ENCODE results near the gene DNAAF3. TPM values are rescaled to one million over a fixed set of nuclear protein-coding genes. Genes with fewer than 3 reads are reported as not detected.

The DNAAF3 gene
- total RNA-seq, 3 donors from 2014 or later: 0.54 to 1.0 (median 0.69) TPM

- ATAC-seq: no peak
Observed at GRCh38 chr19:55134736-55135135, 31.7 kb downstream of the DNAAF3 start.

GRCh38 chr19:55133639-55134444 is 32.6 kb downstream of the DNAAF3 start:
- ATAC-seq (no peak), DNase-seq (no peak)
- H3K4me3 ChIP-seq: no peak overlapping the region
- H3K4me1 ChIP-seq (ENCODE audit: low read depth): no peaks in the 10 kb centered on the region
- no peaks in the 10 kb centered on the region for H3K9me3 ChIP-seq
- intact Hi-C loops (cut with DNase I, micrococcal nuclease): no loop called here
- TF ChIP-seq CTCF (IDR thresholded peaks at IDR 0.05): no peak
- no peaks in the 10 kb centered on the region for H3K36me3 ChIP-seq (ENCODE audit: low read depth)

More at GRCh38 chr19:55134736-55135135, 31.7 kb downstream of the DNAAF3 start:
- TF ChIP-seq CTCF (IDR thresholded peaks at IDR 0.05): no peak
- Histone ChIP-seq H3K9me3 (no peaks in the 10 kb centered on the region), H3K36me3 (ENCODE audit: low read depth) (no peaks in the 10 kb centered on the region), H3K4me1 (ENCODE audit: low read depth) (no peaks in the 10 kb centered on the region), H3K4me3 (no peak overlapping the region)
- no peak for DNase-seq
- intact Hi-C loops (cut with DNase I, micrococcal nuclease): no loop called here

- DNase-seq (peak in 1 of 3 donors; percentile 33), ATAC-seq (peak; percentile 27)
- intact Hi-C loops (cut with DNase I, micrococcal nuclease): no loop called here
- H3K4me1 ChIP-seq (ENCODE audit: low read depth): no peaks in the 10 kb centered on the region
- H3K4me3 ChIP-seq: no peak overlapping the region
- H3K9me3 ChIP-seq: no peaks in the 10 kb centered on the region
- no peaks in the 10 kb centered on the region for H3K36me3 ChIP-seq (ENCODE audit: low read depth)
- TF ChIP-seq CTCF (IDR thresholded peaks at IDR 0.05): no peak
Observed at GRCh38 chr19:55132453-55133129, 33.8 kb downstream of the DNAAF3 start.

- no peaks in the 10 kb centered on the region for H3K36me3 ChIP-seq (ENCODE audit: low read depth)
- ATAC-seq: no peak
- no peak for TF ChIP-seq CTCF (IDR thresholded peaks at IDR 0.05)
- DNase-seq: no peak
- H3K4me1 ChIP-seq (ENCODE audit: low read depth): no peaks in the 10 kb centered on the region
- no peak overlapping the region for H3K4me3 ChIP-seq
- intact Hi-C loops (cut with DNase I, micrococcal nuclease): no loop called here
- H3K9me3 ChIP-seq: no peaks in the 10 kb centered on the region
Observed at GRCh38 chr19:55131421-55131820, 35.0 kb downstream of the DNAAF3 start.

- H3K4me1 ChIP-seq (ENCODE audit: low read depth): peaks cover 18% of the 10 kb centered on the region
- no peak for TF ChIP-seq CTCF (IDR thresholded peaks at IDR 0.05)
- DNase-seq (no peak), ATAC-seq (no peak)
- H3K9me3 ChIP-seq: no peaks in the 10 kb centered on the region
- no peaks in the 10 kb centered on the region for H3K36me3 ChIP-seq (ENCODE audit: low read depth)
- intact Hi-C loops (cut with DNase I, micrococcal nuclease): no loop called here
- no peak overlapping the region for H3K4me3 ChIP-seq
Observed at GRCh38 chr19:55119053-55119452, 47.4 kb downstream of the DNAAF3 start.
